Astrocyte (in vitro differentiated cells and primary cell): ENCODE results near the gene BHLHE23. TPM values are rescaled to one million over a fixed set of nuclear protein-coding genes. Genes with fewer than 3 reads are reported as not detected.

Experiments
- DNase-seq: peaks from one replicate; pipeline ENCODE4 v3.0.0-alpha.2; 2010; ENCODE audit warnings: low read depth
- FAIRE-seq: peaks from 2 replicates; lab custom pipeline; 2011; peaks lifted over from hg19 to GRCh38; lab: Jason Lieb, UNC
- H2AFZ ChIP-seq: 2 replicates; pipeline ENCODE4 v1.6.0; 2012; ENCODE audit warnings: low read depth, low read length, inconsistent platforms
- H3K27ac ChIP-seq: 2 replicates; pipeline ENCODE4 v1.5.1; 2011; ENCODE audit warnings: low read depth, low read length, inconsistent platforms
- H3K27me3 ChIP-seq: 2 replicates; pipeline ENCODE4 v1.6.0; 2011; ENCODE audit warnings: low read length, inconsistent platforms; ENCODE audit not compliant: insufficient read depth
- H3K36me3 ChIP-seq: 2 replicates; pipeline ENCODE4 v1.5.1; 2011; ENCODE audit warnings: low read length, inconsistent platforms; ENCODE audit not compliant: insufficient read depth
- H3K4me1 ChIP-seq: 2 replicates; pipeline ENCODE4 v1.5.1; 2011; ENCODE audit warnings: low read length, inconsistent platforms; ENCODE audit not compliant: insufficient read depth
- H3K4me2 ChIP-seq: 2 replicates; pipeline ENCODE4 v1.6.0; 2012; ENCODE audit warnings: low read length, inconsistent platforms
- H3K4me3 ChIP-seq: 2 replicates; pipeline ENCODE4 v1.5.1; 2011; ENCODE audit warnings: low read depth, mild to moderate bottlenecking, low read length, inconsistent platforms; ENCODE audit not compliant: insufficient read depth
- H3K79me2 ChIP-seq: 2 replicates; pipeline ENCODE4 v1.6.0; 2012; ENCODE audit warnings: mild to moderate bottlenecking, low read length, inconsistent platforms; ENCODE audit not compliant: insufficient read depth
- H3K9ac ChIP-seq: 2 replicates; pipeline ENCODE4 v1.6.0; 2012; ENCODE audit warnings: mild to moderate bottlenecking, low read length, inconsistent platforms
- H3K9me3 ChIP-seq: 2 replicates; pipeline ENCODE4 v1.5.1; 2012; ENCODE audit warnings: low read depth, mild to moderate bottlenecking, low read length, inconsistent platforms; ENCODE audit not compliant: insufficient read depth
- H4K20me1 ChIP-seq: 2 replicates; pipeline ENCODE4 v1.6.0; 2012; ENCODE audit warnings: low read length, inconsistent platforms; ENCODE audit not compliant: insufficient read depth
- H3K27ac Mint-ChIP-seq: one replicate; pipeline ENCODE4 v1.8.0; 2021; ENCODE audit warnings: mild to moderate bottlenecking, mixed read lengths; ENCODE audit not compliant: unreplicated experiment
- H3K27me3 Mint-ChIP-seq: one replicate; pipeline ENCODE4 v1.8.0; 2021; ENCODE audit warnings: low read depth, mixed read lengths; ENCODE audit not compliant: unreplicated experiment
- H3K36me3 Mint-ChIP-seq: one replicate; pipeline ENCODE4 v1.8.0; 2021; ENCODE audit warnings: low read depth, mixed read lengths; ENCODE audit not compliant: unreplicated experiment
- H3K4me1 Mint-ChIP-seq: one replicate; pipeline ENCODE4 v1.8.0; 2021; ENCODE audit warnings: low read depth, mixed read lengths; ENCODE audit not compliant: unreplicated experiment
- H3K4me3 Mint-ChIP-seq: one replicate; pipeline ENCODE4 v1.8.0; 2021; ENCODE audit warnings: mild to moderate bottlenecking, moderate library complexity, mixed read lengths; ENCODE audit not compliant: unreplicated experiment
- H3K9me3 Mint-ChIP-seq: one replicate; pipeline ENCODE4 v1.8.0; 2021; ENCODE audit warnings: mild to moderate bottlenecking, mixed read lengths; ENCODE audit not compliant: unreplicated experiment
- CTCF ChIP-seq: IDR thresholded peaks from 2 replicates; pipeline ENCODE4 v1.5.1; 2011; ENCODE audit warnings: low read depth, mild to moderate bottlenecking, inconsistent platforms, low read length, moderate library complexity; ENCODE audit not compliant: insufficient read depth
- EZH2 ChIP-seq: IDR thresholded peaks from 2 replicates; pipeline ENCODE4 v1.6.1; 2012; ENCODE audit warnings: mild to moderate bottlenecking, low read length, inconsistent platforms; ENCODE audit not compliant: insufficient read depth
- total RNA-seq: library from RNA; stranded (reverse); gene quantifications from 2 replicates; pipeline ENCODE4 v1.2.1, GENCODE V29; 2021

Gene BHLHE23
- total RNA-seq, 1 donor from 2014 or later: not detected

- no peaks in the 10 kb centered on the region for H3K79me2 ChIP-seq
- Mint-ChIP-seq H3K27ac (no peak overlapping the region), H3K9me3 (no peaks in the 10 kb centered on the region), H3K27me3 (peaks cover 53% of the 10 kb centered on the region), H3K36me3 (no peaks in the 10 kb centered on the region), H3K4me3 (no peak overlapping the region), H3K4me1 (peaks cover 2% of the 10 kb centered on the region)
- DNase-seq: no peak
- H3K27me3 ChIP-seq: peaks cover 35% of the 10 kb centered on the region
- no peaks in the 10 kb centered on the region for H4K20me1 ChIP-seq
- TF ChIP-seq CTCF (no peak), EZH2 (no peak)
- H3K4me3 ChIP-seq: no peak overlapping the region
- H3K9ac ChIP-seq: no peak overlapping the region
- no peaks in the 10 kb centered on the region for H3K36me3 ChIP-seq
- H3K4me1 ChIP-seq: no peaks in the 10 kb centered on the region
- no peak overlapping the region for H3K27ac ChIP-seq
- no peak overlapping the region for H2AFZ ChIP-seq
- no peaks in the 10 kb centered on the region for H3K9me3 ChIP-seq
- H3K4me2 ChIP-seq: no peak overlapping the region
- FAIRE-seq: no peak
Observed at GRCh38 chr20:63033794-63034709, 27.3 kb upstream of the BHLHE23 start.

DNA sequence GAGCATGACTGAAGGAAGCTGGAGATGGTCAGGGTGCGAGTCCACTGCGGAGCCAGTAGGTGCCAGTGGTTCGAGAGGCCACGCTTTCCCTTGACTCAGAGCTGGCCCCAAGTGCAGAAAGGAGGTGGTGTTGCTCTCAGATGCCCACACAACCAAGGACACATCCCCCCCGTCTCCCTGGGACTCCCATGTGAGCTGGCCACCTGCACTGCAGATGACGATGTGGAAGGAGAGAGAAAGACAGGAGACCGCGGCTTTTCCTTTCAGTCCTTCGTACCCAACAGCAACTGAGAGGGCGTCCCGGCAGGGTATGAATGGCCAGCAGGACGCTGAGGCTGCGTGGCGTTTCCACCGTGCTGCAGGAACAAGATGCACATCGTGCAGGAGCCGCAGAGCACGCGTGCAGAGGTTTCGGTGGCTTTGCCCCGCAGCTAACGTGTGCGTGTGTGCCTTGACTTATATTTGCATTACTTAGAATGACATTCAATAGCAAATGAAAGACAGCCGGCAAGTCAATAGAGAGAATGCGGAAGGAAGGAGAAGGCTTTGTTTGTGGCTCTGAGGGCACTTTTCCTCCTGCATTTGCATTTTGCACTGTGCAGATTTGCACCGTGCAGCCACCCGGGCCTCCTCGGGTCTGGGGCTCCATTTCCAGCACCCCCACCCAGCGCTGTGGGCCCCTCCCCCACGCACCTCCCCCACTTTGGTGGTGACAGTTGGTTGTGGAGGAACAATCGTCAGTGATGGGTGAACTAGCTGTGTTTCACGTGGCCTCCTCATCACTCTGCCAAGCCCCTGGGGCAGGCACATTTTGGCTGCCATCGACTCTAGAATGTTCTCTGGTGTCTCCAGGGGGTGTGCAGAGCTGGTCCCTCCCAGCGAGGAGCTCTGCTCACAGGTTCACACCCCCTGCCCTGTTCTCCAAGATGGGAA is 26.4 kb upstream of the BHLHE23 start:
- DNase-seq: no peak
- peaks cover 35% of the 10 kb centered on the region for H3K27me3 ChIP-seq

More for the DNA sequence above, 26.4 kb upstream of the BHLHE23 start:
- no peak overlapping the region for H3K9ac ChIP-seq
- Mint-ChIP-seq H3K27ac (peak overlapping the region; percentile 14), H3K4me3 (no peak overlapping the region), H3K36me3 (no peaks in the 10 kb centered on the region), H3K27me3 (peaks cover 55% of the 10 kb centered on the region), H3K9me3 (no peaks in the 10 kb centered on the region), H3K4me1 (peaks cover 2% of the 10 kb centered on the region)
- no peak for TF ChIP-seq CTCF
- TF ChIP-seq EZH2: no peak
- H4K20me1 ChIP-seq: no peaks in the 10 kb centered on the region
- no peaks in the 10 kb centered on the region for H3K36me3 ChIP-seq
- no peak for FAIRE-seq
- no peaks in the 10 kb centered on the region for H3K79me2 ChIP-seq
- H3K27ac ChIP-seq: no peak overlapping the region
- H3K4me3 ChIP-seq: no peak overlapping the region
- no peaks in the 10 kb centered on the region for H3K4me1 ChIP-seq
- H2AFZ ChIP-seq: no peak overlapping the region
- H3K9me3 ChIP-seq: no peaks in the 10 kb centered on the region
- H3K4me2 ChIP-seq: peak overlapping the region; percentile 11
